ENCODE measurements around the gene PIGL.
"Not testable (repeated sequence)": the region's sequence is repeated elsewhere in the genome, so short reads cannot be mapped to it uniquely, and the experiment has no call there.

PIGL gene

DNA sequence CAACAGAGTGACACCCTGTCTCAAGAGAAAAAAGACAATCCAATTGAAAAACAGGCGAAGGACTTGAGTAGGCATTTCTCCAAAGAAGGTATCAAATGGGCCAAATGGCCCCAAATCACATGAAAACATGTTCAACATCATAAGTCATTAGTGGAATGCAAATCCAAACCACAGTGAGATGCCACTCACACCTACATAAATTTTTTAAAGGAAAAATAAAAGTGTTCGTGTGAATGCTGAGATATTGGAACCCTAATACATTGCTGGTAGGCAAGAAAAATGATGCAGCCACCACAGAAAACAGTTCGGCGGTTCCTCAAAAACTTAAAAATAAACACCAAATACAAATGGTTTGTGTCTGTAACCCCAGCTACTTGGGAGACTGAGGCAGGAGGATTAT lies 45.2 kb downstream of the PIGL start:
- DNase-seq (ENCODE audit: low read depth, low spot score) = no peak
- H3K4me3 ChIP-seq (ENCODE audit: low read length) = no peak overlapping the region

DNA sequence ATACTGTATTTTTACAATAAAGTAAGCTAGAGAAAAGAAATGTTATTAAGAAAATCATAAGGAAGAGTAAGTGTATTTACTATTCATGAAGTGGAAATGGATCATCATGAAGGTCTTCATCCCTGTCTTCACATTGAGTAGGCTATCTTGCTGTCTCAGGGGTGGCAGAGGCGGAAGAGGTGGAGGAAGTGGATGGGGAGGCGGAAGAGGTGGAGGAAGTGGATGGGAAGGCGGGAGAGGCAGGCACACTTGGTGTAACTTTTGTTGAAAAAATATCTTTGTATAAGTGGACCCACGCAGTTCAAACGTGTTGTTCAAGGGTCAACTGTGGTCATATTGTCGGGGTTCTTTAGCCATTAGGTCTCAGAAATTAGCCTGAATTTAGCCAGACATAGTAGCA lies 50.2 kb downstream of the PIGL start:
- DNase-seq (ENCODE audit: low read depth, low spot score) = no peak
- no peak overlapping the region for H3K4me3 ChIP-seq (ENCODE audit: low read length)

DNA sequence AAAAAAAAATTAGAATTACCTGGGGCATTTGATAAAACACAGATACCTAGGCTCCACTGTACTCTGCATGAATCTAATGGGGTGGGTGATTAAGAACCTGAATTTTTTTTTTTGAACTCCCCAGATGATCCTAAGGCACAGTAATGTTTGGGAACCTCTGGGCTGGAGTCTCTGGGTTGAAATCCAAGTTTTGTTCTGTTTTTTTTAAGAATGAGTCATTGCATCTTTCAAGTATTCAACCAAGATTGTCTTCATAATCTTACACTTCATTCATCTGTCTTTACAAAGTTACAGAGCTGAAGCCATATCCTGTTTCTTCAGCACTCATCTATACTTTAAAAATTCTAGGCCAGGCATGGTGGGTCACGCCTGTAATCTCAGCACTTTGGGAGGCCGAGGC lies 52.6 kb downstream of the PIGL start:
- DNase-seq (ENCODE audit: low read depth, low spot score) = no peak
- no peak overlapping the region for H3K4me3 ChIP-seq (ENCODE audit: low read length)

DNA sequence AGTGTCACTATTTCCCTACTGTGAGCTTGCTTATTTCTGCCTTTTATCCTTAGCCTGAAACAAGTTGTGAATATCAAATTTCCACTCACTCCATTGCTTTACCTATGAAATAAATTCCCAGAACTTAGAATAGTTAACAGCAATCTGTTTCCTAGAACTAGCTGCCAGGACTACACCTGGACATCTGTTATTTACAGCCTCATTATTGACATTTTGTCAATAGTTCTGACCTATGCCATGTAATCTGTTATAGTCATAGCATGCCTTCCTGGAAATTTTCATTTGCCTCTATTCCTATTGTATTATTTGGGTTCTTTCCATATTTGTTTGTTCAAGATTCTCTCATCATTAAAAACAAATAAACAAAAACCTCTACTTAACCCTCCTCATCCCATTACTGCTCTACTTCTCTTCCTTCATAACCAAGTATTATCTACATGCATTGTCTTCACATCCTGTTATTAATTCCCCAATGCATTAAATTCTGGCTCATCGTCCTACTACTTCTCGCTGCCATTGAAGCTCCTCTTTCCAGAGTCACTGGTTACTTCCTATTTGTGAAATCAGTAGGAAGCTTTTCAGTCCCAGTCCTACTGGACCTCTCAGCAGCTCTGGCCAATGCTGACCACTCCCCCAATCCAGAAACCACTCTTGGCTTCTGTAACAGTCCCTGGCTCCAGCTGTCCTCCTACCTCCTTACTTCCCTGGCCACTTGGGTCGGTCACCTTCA lies 55.3 kb downstream of the PIGL start:
- DNase-seq (ENCODE audit: low read depth, low spot score) = no peak
- no peak overlapping the region for H3K4me3 ChIP-seq (ENCODE audit: low read length)

DNA sequence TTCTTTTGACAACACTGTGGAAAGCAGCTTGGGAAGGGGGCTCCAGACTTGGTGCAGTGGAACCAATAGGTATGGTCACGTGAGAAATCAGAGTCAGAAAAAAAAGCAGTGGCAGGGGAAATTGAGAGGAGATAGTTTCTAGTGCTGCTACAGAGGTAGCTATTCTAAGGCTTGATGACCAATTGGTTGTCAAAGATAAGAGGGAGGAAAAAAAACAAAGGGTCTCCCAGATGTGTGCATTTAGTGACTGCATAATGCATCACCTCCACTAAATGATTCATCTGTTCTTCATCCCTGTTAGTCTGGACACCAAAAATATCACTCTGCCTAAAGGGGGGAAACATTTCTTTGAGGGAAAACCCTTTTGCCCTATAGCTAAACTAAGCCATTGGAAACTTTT lies 56.5 kb downstream of the PIGL start:
- no peak for DNase-seq (ENCODE audit: low read depth, low spot score)

DNA sequence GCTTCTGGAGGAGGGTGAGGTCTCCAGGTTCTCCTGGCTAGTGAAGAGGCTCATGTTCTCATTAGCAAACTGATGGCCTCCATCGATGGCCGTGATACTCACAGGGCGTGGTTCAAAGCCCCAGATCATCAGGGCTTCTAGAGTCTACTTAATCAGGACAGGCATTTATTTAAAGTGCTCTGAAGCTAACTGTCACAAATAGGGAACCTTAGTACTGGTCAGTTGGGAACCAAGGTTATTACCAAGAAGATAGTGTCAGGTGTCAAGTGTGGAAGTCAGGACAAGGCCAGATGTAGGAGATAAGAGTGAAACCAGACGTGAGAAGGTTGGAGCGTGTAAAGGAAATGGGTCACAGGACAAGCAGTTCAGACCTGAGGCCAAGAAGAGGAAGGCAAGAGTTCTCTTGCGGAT lies 56.9 kb downstream of the PIGL start:
- DNase-seq (ENCODE audit: low read depth, low spot score) = no peak
- no peak overlapping the region for H3K4me3 ChIP-seq (ENCODE audit: low read length)

More for the DNA sequence above, 56.5 kb downstream of the PIGL start:
- no peak overlapping the region for H3K4me3 ChIP-seq (ENCODE audit: low read length)

DNA sequence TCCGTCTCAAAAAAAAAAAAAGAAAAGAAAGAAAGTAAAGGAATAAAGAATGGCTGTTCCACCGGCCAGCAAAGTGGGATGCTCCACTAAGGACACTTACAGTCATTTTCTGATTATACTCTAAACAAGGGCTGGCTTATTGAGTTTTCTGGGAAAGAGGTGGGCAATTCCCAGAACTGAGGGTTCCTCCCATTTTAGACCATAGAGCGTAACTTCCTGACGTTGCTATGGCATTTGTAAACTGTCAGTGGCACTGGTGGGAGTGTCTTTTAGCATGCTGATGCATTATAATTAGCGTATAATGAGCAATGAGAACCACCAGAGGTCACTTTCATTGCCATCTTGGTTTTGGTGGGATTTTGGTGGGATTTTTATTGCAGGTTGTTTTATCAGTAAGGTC lies 58.0 kb downstream of the PIGL start:
- DNase-seq (ENCODE audit: low read depth, low spot score) = no peak
- H3K4me3 ChIP-seq (ENCODE audit: low read length) = no peak overlapping the region

DNA sequence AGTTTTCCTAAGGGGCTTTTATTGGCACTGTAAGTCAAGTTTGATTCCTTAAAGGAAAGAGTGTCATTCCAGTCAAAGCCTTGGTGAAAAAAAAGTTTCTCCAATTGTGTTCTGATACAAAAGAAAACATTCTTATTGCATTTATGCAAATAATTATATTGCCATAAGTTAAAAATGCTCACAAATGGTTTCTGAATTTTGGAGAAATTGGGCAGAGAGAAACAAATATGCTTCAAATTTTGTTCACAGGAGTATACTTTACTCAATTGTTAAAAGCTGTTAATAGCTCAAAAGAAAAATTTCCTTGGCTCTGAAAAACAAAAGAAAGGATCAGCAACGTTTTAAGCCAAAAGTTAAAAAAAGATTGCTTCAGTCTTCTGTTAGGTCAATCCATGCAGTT lies 60.2 kb downstream of the PIGL start:
- no peak for DNase-seq (ENCODE audit: low read depth, low spot score)
- no peak overlapping the region for H3K4me3 ChIP-seq (ENCODE audit: low read length)

DNA sequence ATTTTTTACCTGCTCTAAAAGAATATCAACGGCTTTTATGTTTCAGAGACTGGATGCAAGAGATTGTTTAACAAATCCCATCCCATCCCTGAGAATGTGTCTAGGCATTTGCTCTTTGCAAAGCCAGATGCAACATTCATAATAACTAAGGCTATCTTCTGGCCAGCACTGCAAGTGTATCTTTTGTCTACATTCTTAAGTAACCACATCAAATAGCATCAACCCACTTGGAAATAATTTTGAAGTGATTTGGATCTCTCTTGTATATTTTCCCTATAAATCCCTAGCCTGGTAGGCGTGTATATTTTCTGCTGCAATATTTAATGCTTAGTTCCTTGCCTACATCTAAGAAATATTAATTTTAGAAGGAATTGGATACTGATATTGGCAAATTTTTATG lies 64.3 kb downstream of the PIGL start:
- no peak overlapping the region for H3K4me3 ChIP-seq (ENCODE audit: low read length)
- DNase-seq (ENCODE audit: low read depth, low spot score) = no peak

DNA sequence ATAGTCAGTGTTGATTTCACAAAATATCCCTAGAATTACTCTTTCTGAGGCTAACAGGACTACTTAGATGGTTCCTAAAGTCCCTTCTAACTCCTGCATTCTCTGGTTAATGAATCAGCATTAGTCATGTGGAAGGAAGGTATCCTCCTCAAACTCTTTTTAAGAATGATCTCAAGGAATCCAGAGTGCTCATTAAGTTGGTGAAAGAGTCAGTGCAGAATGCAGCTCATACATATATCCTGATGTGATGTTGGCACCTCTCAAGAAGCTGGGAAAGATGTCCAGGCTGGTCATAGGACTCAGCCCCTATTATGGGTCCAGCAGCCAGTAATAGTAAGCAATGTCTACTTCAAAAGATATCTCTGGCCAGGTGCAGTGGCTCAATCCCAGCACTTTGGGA lies 65.5 kb downstream of the PIGL start:
- no peak for DNase-seq (ENCODE audit: low read depth, low spot score)
- no peak overlapping the region for H3K4me3 ChIP-seq (ENCODE audit: low read length)

DNA sequence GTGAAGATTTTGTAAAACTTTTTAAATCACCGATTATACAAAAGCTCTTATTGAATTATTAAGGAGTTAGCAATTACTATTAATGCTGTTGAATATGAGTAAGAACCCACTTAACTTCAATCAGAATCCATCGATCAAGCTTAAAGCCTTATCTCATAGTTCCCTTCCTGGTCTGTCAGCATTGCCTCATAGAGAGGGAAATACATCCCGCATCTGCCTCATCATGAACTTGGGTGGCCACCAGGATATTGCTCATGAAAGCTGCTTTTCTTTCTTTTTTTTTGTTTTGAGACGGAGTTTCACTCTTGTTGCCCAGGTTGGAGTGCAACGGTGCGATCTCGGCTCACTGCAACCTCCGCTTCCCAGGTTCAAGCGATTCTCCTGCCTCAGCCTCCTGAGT lies 66.7 kb downstream of the PIGL start:
- no peak for DNase-seq (ENCODE audit: low read depth, low spot score)
- no peak overlapping the region for H3K4me3 ChIP-seq (ENCODE audit: low read length)

DNA sequence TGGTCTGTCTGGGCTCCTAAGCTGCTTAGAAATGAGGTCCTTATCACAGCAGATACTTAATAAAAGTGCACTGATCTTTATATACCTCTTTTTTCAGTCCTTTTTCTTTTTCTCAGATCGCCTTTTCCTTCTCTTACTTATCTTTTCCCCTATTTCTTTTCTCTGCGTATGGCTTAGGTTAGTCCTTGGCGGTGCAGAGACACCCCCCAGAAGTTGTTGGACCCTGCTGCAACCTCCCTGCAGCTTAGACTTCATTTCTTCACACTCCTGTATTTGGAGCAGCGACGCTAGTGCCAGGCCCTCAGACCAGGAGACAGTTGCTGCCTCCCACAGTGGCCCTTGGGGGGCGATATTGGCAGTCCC lies 68.6 kb downstream of the PIGL start:
- DNase-seq (ENCODE audit: low read depth, low spot score) = no peak
- peak overlapping the region; percentile 37 for H3K4me3 ChIP-seq (ENCODE audit: low read length)

DNA sequence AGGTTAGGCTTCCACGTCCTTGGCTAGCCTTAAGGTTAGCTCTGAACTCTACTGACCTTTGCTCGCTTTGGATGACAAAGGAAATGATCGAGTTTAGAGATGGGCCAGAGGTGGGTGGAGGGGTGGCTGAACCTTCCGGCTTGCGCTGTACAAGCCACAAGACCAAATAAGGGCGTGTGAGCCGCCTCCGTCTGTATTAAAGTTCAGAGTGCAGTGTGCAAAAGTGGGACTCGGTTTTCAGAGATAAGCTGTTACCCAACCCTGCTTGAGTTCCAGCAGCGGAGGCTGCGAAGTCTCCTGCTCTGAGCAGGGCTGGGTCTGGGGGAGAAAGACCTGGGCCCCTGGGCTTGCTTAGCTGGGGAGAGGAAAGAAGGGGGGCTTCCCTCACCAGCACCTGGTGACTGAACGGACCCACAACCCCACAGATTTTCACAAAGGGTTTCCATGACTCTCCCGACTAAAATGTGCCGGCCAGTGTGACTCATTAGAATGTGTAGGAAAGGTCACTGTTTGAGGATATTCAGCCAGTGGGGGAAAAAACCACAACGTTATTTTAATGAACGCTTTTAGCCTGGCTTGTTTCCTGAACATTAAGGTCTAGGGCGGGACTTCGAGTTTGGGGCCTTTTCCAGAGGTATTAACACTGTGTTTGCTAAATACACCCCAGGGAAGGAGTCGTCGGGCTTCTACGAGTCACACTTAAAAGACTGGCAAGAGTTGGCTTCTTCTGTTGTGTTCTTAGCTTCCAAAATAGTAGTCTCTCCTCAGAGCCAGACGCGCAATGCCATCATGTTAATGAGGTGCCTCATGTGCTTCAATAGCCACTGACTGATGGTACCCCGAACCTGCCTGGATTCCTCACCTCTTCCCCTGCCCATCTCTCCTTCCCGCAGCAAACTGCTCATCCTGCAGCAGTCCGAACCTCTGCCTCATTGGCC lies 69.3 kb downstream of the PIGL start:
- H3K4me3 ChIP-seq (ENCODE audit: low read length) = peak overlapping the region; percentile 37
- peak; percentile 95 for DNase-seq (ENCODE audit: low read depth, low spot score)

DNA sequence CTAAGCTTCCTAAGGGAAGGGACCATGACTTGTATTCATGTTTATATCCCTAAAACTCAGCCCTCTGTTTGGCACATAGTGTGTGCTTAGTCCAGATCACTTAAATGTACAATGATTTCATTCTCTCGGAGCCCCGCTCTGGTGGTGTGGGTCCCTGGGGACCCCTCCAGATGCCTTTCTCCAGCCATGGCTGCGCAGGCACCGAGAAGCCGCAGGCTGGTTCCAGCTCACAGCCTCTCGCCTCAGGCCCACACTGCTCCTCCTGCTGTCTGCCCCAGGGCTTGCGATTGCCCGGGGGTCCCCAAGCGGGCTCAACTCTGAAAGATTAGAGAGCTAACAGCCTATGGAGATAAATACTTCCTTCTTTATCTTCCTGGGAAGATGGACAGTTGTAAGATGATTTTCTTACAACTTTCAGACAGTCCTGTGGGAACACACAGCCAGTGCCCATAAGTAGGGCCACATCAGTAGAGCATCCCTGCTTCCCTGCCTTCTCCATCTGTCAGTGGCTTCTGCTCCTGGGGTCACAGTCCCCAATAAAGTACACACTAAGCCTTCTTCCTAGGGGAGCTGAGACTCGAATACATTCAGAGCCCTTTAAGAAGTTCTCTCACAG lies 70.0 kb downstream of the PIGL start:
- peak overlapping the region; percentile 18; the same call in 1 of the 2 replicates for H3K4me3 ChIP-seq (ENCODE audit: low read length)
- no peak for DNase-seq (ENCODE audit: low read depth, low spot score)

DNA sequence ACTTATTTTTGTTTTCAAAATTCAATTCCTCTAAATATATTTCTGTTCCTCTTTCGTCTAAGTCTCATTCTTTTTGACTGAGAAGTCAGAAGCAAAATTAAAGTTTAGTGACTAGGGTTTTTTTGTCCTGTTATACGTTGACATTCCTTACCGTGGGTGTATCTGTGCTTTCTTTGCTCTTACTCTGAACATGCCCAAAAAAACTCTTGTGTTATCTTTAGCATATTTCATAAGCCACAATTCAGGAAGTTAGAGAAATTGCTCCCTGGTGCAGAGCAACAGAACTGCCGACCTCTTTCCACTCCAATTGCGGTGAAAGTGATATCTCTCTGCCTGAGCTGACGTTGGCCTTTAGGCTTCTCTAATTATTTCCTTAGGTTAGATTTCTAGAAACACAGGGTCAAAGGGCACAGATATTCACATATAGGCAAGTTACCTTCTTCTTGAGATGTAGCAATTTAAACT lies 70.6 kb downstream of the PIGL start:
- peak overlapping the region; percentile 18; the same call in 1 of the 2 replicates for H3K4me3 ChIP-seq (ENCODE audit: low read length)
- DNase-seq (ENCODE audit: low read depth, low spot score) = peak; percentile 63

DNA sequence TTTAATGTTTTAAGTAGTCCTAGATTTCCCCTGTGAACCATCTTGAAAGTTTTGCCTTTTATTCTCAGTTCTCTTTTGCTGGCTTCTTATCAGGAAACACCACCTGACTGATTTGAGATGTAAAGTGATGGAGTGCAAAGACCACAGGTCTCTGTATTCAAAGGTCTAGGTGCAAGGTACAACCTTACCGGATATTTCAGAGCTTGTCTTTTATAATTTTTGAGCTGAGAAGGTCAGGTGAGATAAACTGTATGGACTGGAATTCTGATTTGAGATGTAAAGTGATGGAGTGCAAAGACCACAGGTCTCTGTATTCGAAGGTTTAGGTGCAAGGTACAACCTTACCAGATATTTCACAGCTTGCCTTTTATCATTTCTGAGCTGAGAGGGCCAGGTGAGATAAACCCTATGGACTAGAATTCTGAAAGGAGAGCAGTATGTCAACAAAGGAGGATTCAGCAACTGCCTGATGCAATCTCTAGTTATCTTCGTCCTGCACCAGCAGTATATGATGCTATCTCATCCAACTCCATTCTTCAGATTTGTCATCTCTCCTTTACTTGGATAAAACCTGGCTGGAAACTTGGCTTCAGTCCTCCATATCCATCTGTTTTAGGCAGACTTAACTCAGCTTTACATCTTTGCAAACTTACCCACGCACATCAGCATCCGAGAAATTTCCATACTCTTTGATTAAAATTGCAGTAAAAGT lies 72.0 kb downstream of the PIGL start:
- no peak overlapping the region for H3K4me3 ChIP-seq (ENCODE audit: low read length)

DNA sequence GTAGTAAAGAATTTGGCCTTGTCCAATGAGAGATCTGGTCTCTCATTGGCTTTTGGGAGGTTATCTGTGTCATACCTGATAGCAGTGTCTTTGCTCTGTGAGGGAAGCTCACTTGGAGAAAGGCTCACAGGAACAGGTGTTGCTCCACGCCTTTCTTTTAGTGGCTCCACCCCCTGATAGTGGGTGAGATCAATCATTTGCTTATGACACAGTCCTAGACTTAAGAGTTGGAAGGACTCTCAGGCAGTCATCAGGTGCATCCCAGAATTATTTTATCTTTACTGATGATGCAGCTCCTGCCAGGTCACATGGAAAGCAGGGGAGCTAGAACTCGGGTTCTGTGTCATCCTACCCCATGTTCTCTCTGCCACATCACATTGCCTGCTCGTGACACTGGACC lies 76.9 kb downstream of the PIGL start:
- H3K4me3 ChIP-seq (ENCODE audit: low read length) = no peak overlapping the region
- DNase-seq (ENCODE audit: low read depth, low spot score) = no peak

More for the DNA sequence above, 72.0 kb downstream of the PIGL start:
- DNase-seq (ENCODE audit: low read depth, low spot score) = no peak

DNA sequence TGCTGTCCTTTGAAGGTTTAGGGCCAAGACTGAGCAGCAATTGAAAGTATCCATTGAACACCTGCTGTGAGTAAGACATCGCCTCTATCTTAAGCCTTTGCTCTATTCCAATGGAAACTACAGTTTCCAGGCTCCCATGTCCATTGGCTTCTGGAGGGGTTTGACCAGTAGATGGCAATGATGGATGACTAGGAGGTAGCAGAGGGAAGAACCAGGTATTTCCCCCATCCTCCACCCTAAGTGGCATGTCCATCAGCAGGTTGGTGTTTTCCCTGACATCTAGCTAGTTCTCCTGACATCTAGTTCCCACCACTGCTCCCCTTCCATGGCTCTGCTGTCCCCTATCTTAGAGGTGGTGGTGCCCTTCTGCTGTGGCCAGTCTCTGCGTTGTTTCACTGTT lies 77.5 kb downstream of the PIGL start:
- no peak overlapping the region for H3K4me3 ChIP-seq (ENCODE audit: low read length)
- no peak for DNase-seq (ENCODE audit: low read depth, low spot score)

DNA sequence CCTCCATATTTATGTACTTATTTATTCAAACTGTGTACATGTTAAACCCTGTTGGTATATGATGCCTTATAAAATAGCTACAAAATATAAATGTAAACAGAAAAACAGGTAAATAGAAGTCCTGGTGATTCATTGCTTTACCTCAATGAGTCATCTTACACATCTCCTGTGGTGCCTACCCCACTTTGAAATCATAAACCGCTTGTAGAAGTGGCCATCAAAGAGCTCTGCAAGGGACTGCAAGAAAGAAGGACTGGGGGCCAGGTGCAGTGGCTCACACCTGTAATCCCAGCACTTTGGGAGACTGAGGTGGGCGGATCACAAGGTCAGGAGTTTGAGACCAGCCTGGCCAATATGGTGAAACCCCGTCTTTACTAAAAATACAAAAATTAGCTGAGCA lies 79.1 kb downstream of the PIGL start:
- H3K4me3 ChIP-seq (ENCODE audit: low read length); DNase-seq (ENCODE audit: low read depth, low spot score): not testable (repeated sequence)
